ENCODE data around the gene FOXD1. TPM values are rescaled to one million over a fixed set of nuclear protein-coding genes. Genes with fewer than 3 reads are reported as not detected.

FOXD1 gene
- total RNA-seq, 4 donors from 2014 or later, result 2.4 to 13.9 (median 9.6) TPM; not detected in 1

GRCh38 chr5:73420666-73421065 is 27.9 kb downstream of the FOXD1 start:
- H3K27ac ChIP-seq, result no peak overlapping the region
- no peak for ATAC-seq
- H3K36me3 ChIP-seq, result no peaks in the 10 kb centered on the region
- TF ChIP-seq POLR2AphosphoS5 (IDR thresholded peaks at IDR 0.05), result no peak
- TF ChIP-seq EP300 (IDR thresholded peaks at IDR 0.05), result no peak
- peaks cover 93% of the 10 kb centered on the region for H3K27me3 ChIP-seq
- no peaks in the 10 kb centered on the region for H3K9me3 ChIP-seq
- 64 to 75% methylated on average over 3 of the region's 3 CpGs for WGBS, 2 donors (ENCODE audit: low coverage in 1 of 2)
- H3K4me1 ChIP-seq, result peaks cover 0 to 29% (median 7%) of the 10 kb centered on the region in 3 donors
- no peak overlapping the region for H3K4me3 ChIP-seq

- 3 to 9% methylated on average over 14 to 15 of the region's 79 CpGs for WGBS, 2 donors (ENCODE audit: low coverage in 1 of 2)
- H3K4me3 ChIP-seq, result peak overlapping the region in 1 of 2 donors; percentile 48
- no peaks in the 10 kb centered on the region for H3K9me3 ChIP-seq
- peak; percentile 33 for ATAC-seq
- H3K27me3 ChIP-seq, result peaks cover 99% of the 10 kb centered on the region
- H3K27ac ChIP-seq, result peak overlapping the region in 2 of 4 donors; percentile 67
- peaks cover 0 to 29% (median 7%) of the 10 kb centered on the region in 3 donors for H3K4me1 ChIP-seq
- TF ChIP-seq, protein P1, sequence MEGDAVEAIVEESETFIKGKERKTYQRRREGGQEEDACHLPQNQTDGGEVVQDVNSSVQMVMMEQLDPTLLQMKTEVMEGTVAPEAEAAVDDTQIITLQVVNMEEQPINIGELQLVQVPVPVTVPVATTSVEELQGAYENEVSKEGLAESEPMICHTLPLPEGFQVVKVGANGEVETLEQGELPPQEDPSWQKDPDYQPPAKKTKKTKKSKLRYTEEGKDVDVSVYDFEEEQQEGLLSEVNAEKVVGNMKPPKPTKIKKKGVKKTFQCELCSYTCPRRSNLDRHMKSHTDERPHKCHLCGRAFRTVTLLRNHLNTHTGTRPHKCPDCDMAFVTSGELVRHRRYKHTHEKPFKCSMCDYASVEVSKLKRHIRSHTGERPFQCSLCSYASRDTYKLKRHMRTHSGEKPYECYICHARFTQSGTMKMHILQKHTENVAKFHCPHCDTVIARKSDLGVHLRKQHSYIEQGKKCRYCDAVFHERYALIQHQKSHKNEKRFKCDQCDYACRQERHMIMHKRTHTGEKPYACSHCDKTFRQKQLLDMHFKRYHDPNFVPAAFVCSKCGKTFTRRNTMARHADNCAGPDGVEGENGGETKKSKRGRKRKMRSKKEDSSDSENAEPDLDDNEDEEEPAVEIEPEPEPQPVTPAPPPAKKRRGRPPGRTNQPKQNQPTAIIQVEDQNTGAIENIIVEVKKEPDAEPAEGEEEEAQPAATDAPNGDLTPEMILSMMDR (IDR thresholded peaks at IDR 0.05), result peak in 1 of 4 experiments; percentile 7
- no peak for TF ChIP-seq POLR2AphosphoS5 (IDR thresholded peaks at IDR 0.05)
- TF ChIP-seq POLR2A (IDR thresholded peaks at IDR 0.05), result no peak
- H3K36me3 ChIP-seq, result no peaks in the 10 kb centered on the region
Observed at GRCh38 chr5:73419465-73420390, 28.8 kb downstream of the FOXD1 start.

- peaks cover 100% of the 10 kb centered on the region for H3K27me3 ChIP-seq
- no peak for ATAC-seq
- H3K27ac ChIP-seq, result peak overlapping the region in 2 of 4 donors; percentile 67
- peaks cover 0 to 29% (median 7%) of the 10 kb centered on the region in 3 donors for H3K4me1 ChIP-seq
- TF ChIP-seq POLR2A (IDR thresholded peaks at IDR 0.05) (no peak), EP300 (IDR thresholded peaks at IDR 0.05) (no peak), POLR2AphosphoS5 (IDR thresholded peaks at IDR 0.05) (no peak)
- TF ChIP-seq, protein P1 (IDR thresholded peaks at IDR 0.05), result no peak
- peak overlapping the region in 1 of 2 donors; percentile 48 for H3K4me3 ChIP-seq
- H3K9me3 ChIP-seq, result peaks cover 0 to 5% (median 0%) of the 10 kb centered on the region in 3 donors
- WGBS, 2 donors (ENCODE audit: low coverage in 1 of 2), result 34 to 40% methylated on average over 1 to 5 of the region's 6 CpGs
- H3K36me3 ChIP-seq, result no peaks in the 10 kb centered on the region
Observed at GRCh38 chr5:73419117-73419464, 29.5 kb downstream of the FOXD1 start.

DNA sequence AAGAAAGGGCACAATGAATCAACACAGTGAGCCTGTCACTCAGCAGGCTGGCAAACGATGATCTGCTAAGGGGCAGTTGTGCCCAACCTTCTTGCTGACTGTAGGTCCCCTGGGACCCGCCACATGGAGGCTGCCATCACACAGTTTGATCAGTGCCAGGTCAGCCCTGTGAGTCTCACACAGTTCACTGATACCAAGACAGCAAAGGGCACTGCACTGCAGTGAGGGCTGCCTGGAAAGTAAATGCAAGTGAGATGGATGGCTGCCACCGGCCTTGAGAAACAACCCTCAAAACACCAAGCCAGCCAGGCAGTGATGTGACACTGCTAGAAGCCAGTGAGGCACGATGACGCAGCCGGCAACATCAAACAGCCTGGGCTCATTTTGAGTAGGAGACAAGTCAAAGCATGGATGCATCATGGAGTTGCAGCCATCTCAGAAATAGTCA is 30.3 kb downstream of the FOXD1 start:
- Histone ChIP-seq H3K27ac (no peak overlapping the region), H3K4me1 (peaks cover 0 to 29% (median 7%) of the 10 kb centered on the region in 3 donors), H3K9me3 (peaks cover 0 to 5% (median 0%) of the 10 kb centered on the region in 3 donors), H3K36me3 (no peaks in the 10 kb centered on the region), H3K4me3 (no peak overlapping the region), H3K27me3 (peaks cover 98% of the 10 kb centered on the region)
- TF ChIP-seq POLR2A (IDR thresholded peaks at IDR 0.05) (no peak), POLR2AphosphoS5 (IDR thresholded peaks at IDR 0.05) (no peak)
- TF ChIP-seq, protein P1 (IDR thresholded peaks at IDR 0.05), result no peak
- 70% methylated on average over 2 of the region's 6 CpGs; no CpG with 5 or more reads in 1 of the 2 donors for WGBS, 2 donors (ENCODE audit: low coverage in 1 of 2)
- ATAC-seq, result no peak

DNA sequence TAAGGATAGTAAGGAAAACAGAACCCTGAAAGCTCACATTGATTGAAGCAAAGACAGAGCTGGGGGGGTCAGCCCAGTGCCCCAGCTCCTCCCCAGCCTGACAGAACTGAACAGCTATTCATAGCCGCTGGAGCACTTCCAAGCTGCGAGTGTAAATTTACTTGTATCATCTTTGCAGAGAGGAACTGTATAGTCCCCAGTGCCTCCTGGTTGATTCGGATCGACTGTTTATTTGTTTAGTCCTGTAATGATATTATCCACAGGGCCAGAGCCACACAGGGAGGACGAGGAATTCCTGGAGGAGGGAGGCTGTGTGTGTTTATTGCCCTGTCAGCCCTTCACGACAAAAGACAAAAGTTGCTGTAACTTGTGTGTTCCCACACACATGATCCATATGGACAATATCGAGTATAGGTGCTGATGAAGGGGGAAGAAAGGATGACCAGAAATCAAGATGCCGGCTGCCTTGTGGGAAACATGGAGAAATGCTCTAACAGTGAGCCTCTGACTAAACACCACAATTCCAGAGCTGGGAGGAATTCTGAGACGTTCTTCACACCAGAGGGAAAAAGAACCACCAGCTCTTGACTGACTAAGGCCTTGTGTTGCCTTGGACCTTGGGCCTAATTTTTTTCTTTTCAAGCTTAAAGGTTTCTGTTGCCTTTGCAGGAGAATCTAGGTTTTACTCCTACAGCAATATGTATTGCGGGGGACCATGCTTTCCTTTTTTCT is 31.1 kb downstream of the FOXD1 start:
- TF ChIP-seq POLR2AphosphoS5 (IDR thresholded peaks at IDR 0.05) (no peak), EP300 (IDR thresholded peaks at IDR 0.05) (no peak), POLR2A (IDR thresholded peaks at IDR 0.05) (no peak)
- TF ChIP-seq, protein P1 (IDR thresholded peaks at IDR 0.05), result no peak
- H3K27me3 ChIP-seq, result peaks cover 93% of the 10 kb centered on the region
- no peak overlapping the region for H3K4me3 ChIP-seq
- no peak for ATAC-seq
- no peaks in the 10 kb centered on the region for H3K36me3 ChIP-seq
- peaks cover 0 to 5% (median 0%) of the 10 kb centered on the region in 3 donors for H3K9me3 ChIP-seq
- H3K4me1 ChIP-seq, result peaks cover 0 to 29% (median 7%) of the 10 kb centered on the region in 3 donors
- peak overlapping the region in 1 of 4 donors; percentile 66 for H3K27ac ChIP-seq
- WGBS, 2 donors (ENCODE audit: low coverage in 1 of 2), result 36 to 52% methylated on average over 5 to 8 of the region's 10 CpGs
